Measurements from ENCODE around the gene KLHL18.

GRCh38 chr3:47299381-47300318, 16.9 kb downstream of the KLHL18 start:
- TF ChIP-seq POLR2AphosphoS5 (IDR thresholded peaks at IDR 0.05; ENCODE audit: low read depth, low read length), result no peak
- no peak for TF ChIP-seq SIN3A (IDR thresholded peaks at IDR 0.05; ENCODE audit: borderline replicate concordance, insufficient read depth, low read length)
- TF ChIP-seq TAF1 (IDR thresholded peaks at IDR 0.05; ENCODE audit: borderline replicate concordance, insufficient read depth, low read length), result no peak
- TF ChIP-seq REST (IDR thresholded peaks at IDR 0.05; ENCODE audit: insufficient read depth in 1 of 2, low read depth in 2 of 2, low read length in 2 of 2), result no peak
- no peak for TF ChIP-seq FOXP2 (optimal IDR thresholded peaks at IDR 0.05; ENCODE audit: borderline replicate concordance, extremely low read depth, extremely low read length, insufficient read depth)

Data from PFSK-1 (cell line).